CD4-positive, alpha-beta T cell treated with Interleukin-15 for 4 hours (primary cell): ENCODE data around the gene TRUB2.

Source experiments
- DNase-seq: peaks from one replicate; pipeline ENCODE4 v3.0.0-alpha.2; 2020; ENCODE audit warnings: low spot score

The TRUB2 gene, protein sequence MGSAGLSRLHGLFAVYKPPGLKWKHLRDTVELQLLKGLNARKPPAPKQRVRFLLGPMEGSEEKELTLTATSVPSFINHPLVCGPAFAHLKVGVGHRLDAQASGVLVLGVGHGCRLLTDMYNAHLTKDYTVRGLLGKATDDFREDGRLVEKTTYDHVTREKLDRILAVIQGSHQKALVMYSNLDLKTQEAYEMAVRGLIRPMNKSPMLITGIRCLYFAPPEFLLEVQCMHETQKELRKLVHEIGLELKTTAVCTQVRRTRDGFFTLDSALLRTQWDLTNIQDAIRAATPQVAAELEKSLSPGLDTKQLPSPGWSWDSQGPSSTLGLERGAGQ

DNA sequence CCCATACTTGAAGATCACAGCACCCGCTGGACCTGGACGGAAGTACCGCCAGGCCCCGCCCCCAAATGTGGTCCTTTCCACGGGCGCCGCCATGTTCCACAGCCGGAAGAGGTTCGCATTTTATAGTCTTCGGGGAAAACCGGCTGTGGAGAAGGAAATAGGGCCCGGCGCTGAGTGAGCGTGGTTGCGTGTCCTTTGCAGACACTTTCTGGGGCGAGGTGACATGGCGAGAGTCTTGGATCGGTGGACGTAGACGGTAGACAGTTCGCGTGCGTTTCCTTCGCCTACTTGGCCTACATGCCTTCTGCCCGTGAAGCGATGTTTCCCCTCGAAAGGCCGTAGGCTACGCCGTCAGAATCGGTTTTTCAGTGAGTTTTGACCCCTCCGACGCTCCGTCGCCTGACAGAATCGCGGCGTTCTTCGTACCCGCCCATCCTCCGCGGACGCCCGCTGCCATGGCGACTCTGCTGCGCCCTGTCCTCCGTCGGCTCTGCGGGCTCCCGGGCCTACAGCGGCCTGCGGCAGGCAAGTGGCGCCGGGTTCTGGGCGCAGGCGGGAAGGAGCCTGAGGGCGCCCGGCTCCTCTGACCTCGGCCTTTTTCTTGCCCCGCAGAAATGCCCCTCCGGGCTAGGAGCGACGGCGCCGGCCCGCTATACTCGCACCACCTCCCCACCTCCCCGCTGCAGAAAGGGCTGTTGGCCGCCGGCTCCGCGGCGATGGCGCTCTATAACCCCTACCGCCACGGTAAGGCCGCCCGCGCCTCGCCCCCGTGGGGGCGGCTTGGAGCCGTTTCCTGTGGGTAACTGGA lies at the start of gene TRUB2, which contains the start of gene COQ4:
TRUB2 (minus strand) TSS at position 44 of the 808 bp plus-strand sequence; CDS start at position 5, 39 bp downstream.
COQ4 (plus strand) TSS at position 436 of the 808 bp plus-strand sequence; CDS start at position 456, 20 bp downstream.
- peak; percentile 93 for DNase-seq

DNA sequence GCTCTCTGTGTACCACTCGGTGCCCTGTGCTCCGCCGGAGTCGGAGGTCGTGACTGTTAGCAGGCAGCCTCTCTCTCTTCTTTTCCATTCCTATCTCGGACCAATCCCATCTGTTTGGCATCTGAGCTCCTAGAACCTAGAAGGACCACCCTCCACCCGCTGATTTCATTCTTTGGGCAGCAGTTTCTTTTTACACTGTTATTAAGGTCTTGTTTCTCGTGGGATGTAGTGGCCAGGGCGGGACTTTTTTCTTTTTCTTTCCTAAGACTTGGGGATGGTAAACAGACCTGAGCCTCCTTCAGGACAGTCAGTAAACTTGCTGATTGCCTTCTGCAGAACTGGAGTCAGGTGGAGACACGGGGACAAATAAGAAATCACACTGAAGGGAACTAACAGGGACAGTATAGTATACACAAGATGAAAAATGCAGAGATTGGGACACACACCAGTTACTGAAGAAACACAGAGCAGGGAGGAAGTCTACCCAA lies 49.4 kb upstream of the TRUB2 start:
- no peak for DNase-seq

DNA sequence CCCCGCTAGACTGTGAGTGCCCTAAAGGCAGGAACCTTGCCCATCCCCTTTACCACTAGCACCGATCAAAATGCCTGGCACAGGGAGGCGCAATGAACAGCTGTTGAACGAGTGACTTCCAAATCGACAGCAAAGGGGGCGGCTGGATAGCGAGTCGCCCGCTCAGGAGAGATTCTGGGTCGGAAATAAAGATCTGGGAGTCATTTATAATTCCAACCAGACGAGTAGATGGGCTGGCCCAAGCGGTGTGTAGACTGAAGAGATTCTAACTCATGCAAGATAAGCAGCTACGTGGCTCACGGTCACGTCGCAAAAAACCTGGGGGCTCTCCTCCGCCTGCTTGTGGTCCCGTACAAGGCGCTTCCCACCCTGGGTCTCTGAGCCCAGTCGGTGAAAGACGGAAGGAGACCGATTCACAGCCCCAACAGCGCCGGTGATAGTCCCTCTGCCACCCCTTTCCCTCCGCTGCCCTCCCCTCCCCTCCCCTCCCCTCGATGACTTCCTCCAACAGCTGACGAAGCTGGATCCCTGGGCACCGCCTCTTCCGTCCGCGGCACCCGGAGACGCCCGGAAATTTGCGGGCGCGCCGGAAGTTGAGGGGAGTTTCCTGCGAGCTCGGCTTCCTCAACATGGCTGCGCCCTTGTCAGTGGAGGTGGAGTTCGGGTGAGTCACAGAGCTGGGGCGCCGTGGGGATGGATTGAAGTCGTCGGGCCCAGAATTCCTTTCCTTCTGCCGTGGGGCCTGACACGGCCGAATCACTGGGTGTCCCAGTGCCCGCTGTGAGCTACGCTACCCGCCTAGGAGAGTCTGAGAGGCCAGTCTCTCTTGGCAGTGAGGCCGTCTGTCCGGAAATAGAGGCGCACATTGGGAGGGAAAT lies 48.7 kb upstream of the TRUB2 start, which contains the start of gene URM1:
URM1 (plus strand) TSS at position 623 of the 878 bp plus-strand sequence; CDS start at position 630, 7 bp downstream.
- DNase-seq, result peak; percentile 95

DNA sequence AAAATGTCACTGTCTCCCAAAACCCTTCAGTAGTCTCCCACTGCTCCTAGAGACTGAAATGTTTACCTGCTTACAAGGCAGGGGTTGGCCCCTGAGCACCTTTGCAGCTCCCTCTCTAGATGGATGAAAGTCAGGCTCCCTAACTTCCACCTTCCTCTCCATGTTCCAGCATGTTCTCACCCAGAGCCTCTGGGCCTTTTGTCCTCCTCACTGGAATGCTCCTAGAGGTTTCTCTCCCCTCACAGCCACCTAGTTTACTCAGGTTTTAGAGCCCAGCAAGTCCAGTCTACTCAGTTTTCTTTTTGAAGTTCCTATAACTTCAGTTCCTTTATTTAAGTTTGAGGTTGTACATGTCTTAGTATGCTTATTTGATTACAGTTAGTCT lies 48.1 kb upstream of the TRUB2 start:
- DNase-seq, result no peak

DNA sequence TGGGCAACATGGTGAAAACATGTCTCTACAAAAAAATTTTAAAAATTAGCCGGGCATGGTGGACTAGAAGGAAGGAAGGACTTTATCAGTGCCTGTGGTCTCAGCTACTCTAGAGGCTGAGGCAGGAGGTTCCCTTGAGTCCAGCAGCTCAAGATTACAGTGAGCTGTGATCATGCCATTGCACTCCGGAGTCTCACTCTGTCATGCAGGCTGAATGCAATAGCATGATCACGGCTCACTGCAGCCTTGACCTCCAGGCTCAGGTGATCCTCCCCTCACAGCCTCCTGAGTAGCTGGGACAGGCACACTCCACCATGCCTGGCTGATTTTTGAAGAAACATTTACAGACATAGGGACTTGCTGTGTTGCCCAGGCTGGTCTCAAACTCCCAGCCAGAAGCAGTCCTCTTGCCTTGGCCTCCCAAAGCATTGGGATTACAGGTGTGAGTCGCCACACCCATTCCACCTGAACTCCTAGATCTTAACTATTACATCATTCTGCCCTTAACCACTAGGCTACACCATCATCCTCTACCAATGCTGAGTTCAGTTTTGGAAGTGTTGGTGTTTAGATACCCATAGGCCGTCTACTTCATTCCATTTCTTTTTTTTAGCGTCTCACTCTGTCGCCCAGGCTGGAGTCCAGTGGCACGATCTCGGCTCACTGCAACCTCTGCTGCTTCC lies 46.9 kb upstream of the TRUB2 start:
- DNase-seq, result no peak

DNA sequence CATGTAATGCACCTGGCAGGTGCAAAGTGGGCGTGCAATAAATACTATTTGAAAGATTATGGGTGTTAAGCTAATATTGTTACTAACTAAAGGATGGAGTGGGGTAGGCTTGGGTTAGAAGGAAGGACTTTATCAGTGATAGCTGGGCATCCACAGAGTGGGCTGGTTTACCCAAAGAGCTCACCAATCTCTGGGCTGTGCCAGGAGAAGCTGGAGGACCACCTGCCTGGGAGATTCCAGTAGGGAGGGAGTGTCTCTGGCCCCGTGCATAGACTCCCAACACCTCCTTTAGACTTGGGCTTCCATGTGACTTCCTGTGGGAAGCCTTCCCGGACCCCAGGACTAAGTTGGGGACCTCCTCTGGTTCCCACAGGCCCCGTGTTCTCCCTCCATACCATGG lies 43.3 kb upstream of the TRUB2 start:
- DNase-seq, result no peak

DNA sequence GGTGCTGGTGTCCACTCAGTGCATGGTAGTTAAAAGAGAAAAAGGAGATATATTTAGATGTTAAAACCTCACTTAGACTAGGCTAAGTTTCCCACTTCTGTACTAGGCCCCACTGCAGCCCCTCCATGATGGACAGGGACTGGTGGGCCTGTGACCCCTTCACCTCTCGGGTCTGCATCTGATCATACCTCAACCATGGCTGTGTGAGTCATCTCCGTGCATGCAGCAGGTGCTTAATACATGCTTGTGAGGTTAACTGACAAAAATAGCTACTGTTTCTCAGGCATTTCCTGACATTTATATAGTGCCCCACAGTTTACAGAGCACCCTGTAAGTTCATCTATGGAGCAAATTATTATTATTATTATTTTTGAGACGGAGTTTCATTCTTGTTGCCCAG lies 40.5 kb upstream of the TRUB2 start:
- DNase-seq, result no peak

DNA sequence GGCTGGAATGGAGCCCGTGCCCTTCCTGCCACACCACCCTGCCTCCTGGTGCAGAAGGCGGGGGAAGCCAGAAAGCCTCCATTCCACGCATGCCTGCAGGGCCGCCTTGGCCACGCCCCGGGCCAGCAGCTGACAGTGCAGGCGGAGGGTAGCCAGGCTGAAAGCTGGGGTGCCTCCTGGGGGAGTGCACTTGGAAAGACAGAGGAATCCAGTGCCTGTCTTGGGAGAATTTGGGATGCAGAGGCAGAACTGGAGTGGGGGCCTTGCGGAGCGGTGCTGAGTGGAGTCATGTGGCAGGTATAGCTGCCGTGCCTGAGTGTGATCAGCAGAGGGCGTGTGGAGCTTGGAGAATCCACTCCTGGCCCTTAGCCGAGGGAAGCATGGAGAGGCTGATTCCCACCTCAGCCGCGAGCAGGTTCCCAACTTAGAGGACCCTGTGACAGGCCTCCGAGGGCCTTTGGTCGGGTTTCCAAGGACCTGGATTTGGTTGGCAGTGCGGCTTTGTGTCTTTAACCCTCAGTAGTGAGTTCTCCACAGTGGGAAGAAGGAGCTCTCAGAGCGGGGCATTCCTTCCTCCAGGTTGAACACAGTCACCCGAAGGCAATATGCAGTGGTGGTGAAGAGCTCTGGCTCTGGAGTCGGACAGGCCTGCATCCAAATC lies 39.9 kb upstream of the TRUB2 start:
- peak; percentile 66 for DNase-seq

DNA sequence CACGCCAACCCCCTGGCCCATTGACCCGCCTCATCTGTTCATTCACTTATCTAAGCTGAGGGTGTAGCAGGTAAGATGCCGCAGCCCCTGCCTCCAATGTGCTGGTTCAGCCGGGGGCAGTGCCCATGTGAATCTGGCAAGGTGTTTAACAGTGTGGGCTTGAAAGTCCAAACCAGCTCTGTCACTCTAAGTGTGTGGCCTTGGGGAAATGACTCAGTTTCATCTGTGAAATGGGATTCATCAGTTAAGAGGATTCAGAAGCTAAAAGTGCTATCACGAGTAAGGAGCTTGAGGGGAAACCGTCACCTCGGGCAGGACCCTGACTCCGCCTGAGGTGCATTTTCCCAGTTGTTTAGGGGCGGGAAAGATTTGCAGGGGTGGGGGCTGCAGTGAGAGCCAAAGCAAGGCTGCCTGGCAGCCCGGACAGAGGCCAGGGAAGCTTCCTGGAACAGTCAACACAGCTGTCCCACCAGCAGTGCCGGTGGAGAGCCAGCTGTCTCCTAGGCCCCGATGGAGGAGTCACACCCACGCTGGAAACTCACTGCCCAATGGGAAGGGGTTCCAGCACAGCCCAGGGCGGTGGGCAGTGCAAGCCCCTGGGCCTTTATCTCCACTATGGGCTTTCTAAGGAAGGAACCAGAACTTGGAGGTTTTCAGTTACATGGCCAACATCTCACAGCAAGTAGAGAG lies 39.2 kb upstream of the TRUB2 start:
- no peak for DNase-seq

DNA sequence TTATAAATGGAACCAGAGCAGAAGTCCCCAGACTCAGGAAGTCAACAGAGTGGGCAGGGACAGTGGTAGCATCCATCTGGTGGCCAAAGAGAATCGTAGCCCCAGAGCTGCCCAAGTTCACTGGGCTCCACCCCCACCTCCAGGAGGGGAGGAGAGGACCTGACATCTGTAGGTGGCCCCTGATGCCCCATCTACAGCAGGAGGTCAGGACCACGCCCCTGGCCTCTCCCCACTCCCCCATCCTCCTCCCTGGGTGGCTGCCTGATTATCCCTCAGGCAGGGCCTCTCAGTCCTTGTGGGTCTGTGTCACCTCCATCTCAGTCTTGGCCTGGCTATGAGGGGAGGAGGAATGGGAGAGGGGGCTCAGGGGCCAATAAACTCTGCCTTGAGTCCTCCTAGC lies 38.6 kb upstream of the TRUB2 start:
- DNase-seq, result no peak

DNA sequence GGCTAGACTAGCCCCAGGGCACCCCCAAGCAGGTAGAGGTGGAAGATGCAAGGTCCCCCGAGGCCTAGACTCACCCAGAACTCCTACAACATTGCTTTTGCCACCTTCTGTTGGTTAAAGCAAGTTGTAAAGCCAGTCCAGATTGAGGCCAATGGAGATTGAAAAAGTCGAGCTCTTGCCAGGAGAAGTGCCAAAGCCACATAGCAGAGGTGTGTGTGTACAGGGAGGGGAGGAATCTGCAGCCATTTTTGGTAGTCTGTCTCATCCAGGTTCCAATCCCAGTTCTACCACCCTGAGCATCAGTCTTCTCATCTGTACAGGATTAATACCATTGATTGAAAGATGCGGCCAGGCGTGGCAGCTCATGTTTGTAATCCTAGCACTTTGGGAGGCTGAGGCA lies 36.6 kb upstream of the TRUB2 start:
- DNase-seq, result no peak

DNA sequence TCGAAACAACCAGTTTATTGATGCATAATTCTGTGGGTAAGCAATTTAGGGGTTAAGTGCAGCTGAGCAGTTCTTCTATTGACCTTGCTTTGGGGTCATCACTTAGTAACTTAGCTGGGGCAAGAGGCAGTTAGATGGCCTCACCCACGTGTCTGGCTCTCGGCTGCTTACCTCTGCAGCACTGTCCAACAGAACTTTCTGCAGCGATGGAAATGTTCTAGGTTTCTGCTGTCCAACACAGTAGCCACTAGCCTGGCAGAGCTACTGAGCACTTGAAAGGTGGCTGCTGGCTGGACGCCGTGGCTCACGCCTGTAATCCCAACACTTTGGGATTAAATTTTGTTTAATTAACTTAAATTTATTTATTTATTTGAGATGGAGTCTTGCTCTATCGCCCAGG lies 35.8 kb upstream of the TRUB2 start:
- DNase-seq, result no peak

DNA sequence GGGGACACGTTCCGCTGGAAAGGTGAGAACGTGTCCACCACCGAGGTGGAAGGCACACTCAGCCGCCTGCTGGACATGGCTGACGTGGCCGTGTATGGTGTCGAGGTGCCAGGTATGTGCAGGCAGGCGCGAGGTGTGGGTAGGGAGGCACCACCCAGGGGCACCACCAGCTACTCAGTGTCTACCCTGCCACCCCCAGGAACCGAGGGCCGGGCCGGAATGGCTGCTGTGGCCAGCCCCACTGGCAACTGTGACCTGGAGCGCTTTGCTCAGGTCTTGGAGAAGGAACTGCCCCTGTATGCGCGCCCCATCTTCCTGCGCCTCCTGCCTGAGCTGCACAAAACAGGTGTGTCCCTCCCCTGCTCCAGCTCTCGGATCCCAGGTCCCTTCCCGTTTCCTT lies 33.2 kb upstream of the TRUB2 start:
- no peak for DNase-seq

DNA sequence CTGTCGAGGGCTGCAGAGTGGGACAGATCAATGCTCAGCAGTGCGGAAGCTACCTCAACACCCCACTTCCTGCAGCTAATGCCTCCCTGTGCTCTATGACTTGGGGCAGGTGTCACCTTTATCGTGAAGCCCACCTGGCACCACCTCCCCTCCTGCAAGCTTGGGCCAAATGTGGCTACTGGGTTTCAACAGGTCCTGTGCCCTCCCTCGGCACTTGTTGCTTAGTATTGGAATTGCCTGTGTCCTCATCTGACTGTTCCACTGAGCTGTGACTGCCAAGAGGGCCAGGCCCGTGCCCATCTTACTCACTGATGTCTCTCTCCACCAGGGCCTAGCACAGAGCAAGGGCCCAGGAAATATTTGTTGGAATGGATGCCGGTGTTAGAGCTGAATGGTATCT lies 27.5 kb upstream of the TRUB2 start:
- DNase-seq, result no peak

DNA sequence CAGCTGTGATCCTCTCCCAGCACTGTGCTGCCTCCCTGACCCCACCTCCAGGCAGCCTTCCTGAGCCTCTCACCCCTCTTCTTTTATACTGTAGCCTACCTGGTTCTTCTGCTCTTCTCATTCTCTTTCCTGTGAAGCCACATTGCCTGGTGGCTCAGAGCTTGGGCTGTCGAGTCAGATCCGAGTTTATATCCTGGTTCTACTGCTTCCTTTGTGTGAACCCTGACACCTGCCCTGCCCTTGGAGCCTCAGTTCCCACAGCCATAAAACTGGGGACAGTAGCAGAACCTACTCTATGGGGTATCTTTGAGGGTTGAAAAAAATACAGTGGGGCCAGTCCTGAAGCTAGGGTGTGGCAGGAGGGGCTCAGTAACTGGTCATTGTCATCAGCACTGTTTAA lies 26.9 kb upstream of the TRUB2 start:
- DNase-seq, result no peak

DNA sequence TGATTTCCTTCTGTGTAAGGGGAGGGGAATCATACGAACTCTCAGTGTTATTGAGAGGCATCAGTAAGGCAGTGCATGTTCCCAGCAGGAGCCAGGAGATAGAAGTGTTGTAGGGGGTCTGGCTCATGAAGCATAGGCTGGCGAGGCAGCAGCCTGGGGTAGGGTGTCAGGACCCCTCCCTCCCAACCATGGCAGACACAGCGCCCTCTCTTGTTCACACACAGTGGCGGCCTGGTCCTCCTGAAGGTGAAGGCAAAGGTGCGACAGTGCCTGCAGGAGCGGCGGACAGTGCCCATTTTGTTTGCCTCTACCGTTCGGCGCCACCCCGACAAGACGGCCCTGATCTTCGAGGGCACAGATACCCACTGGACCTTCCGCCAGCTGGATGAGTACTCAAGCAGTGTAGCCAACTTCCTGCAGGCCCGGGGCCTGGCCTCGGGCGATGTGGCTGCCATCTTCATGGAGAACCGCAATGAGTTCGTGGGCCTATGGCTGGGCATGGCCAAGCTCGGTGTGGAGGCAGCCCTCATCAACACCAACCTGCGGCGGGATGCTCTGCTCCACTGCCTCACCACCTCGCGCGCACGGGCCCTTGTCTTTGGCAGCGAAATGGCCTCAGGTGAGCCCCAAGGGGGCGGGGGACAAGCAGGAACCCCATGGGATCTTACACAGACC lies 22.8 kb upstream of the TRUB2 start:
- DNase-seq, result no peak

DNA sequence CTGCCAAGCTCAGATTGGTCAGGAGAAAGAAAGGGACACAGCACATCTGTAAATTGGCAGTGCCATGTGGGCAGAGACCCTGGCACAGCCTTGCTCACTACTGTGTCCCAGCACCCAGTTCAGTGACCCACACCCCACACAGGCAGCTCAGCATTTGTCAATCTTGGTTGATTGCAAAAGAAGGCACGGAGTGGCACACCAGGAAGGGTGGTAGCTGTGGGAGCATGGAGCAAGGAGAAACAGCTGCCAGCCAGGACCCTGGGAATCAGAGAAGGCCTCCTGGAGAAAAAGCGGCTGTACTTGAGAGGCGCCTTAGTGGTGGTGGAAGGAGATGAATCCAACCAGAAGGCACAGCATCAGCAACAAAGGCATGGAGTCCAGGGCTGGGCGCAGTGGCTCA lies 21.6 kb upstream of the TRUB2 start:
- no peak for DNase-seq

DNA sequence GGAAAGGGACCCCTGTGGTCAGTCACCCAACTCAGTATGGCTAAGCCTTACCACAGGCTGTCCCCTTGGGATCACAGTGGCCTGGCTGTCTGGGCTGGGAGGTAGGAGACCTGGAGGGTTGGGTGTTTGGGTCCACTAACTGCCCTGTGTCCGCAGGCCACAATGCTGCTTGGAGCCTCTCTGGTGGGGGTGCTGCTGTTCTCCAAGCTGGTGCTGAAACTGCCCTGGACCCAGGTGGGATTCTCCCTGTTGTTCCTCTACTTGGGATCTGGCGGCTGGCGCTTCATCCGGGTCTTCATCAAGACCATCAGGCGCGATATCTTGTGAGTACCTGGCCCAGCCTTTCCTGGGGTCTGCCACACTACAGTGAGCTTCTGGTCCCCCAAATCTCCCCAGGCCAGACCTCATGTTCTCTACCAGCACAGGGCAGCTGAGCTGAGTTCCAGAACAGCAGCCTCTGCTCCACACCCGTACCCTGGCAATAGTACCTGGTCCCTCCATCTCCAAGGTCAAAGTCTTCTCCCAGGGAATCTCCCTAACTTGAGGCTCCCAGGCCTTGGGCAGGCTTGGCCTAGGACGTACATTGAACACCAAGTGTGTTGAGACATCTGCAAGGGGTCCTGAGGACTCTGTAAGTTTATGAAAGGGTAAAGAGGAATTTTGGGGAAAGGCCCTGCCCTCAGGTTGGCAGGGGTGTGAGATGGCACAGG lies 20.9 kb upstream of the TRUB2 start:
- no peak for DNase-seq

DNA sequence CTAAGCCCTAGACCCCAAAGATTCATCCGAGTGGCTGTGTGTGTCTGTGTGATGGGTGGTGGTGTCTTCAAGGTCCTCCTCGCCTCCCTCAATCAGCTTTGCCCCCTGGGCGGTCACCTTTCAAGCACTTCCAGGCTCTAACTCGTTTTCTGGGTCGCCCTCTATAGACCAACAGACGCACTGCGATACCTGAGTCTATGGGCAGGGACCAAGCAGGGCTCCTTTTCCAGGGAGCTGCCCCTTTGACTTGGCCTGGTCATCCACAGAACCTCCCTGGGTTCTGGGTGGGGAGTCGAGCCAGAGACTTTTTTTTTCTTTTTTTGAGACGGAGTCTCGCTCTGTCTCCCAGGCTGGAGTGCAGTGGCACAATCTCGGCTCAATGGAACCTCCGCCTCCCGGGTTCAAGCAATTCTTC lies 19.2 kb upstream of the TRUB2 start:
- DNase-seq, result peak; percentile 74
